GM12873 (cell line): ENCODE measurements around the gene LRRC71.

Experiments used
- CTCF ChIP-seq: IDR thresholded peaks from 2 replicates; pipeline ENCODE4 v1.5.1; 2012; ENCODE audit warnings: low read depth, mild to moderate bottlenecking, moderate library complexity, low read length, control low read depth; ENCODE audit not compliant: insufficient read depth; ENCODE audit errors: missing control alignments

LRRC71 gene

GRCh38 chr1:156920233-156921052 is at the start of gene LRRC71:
LRRC71 (plus strand) TSS chr1:156920632; CDS start chr1:156920804, 172 bp downstream.
- TF ChIP-seq CTCF, result peak; percentile 60

GRCh38 chr1:156873659-156874058 is 46.8 kb upstream of the LRRC71 start:
- no peak for TF ChIP-seq CTCF

GRCh38 chr1:156874142-156874541 is 46.3 kb upstream of the LRRC71 start:
- no peak for TF ChIP-seq CTCF

DNA sequence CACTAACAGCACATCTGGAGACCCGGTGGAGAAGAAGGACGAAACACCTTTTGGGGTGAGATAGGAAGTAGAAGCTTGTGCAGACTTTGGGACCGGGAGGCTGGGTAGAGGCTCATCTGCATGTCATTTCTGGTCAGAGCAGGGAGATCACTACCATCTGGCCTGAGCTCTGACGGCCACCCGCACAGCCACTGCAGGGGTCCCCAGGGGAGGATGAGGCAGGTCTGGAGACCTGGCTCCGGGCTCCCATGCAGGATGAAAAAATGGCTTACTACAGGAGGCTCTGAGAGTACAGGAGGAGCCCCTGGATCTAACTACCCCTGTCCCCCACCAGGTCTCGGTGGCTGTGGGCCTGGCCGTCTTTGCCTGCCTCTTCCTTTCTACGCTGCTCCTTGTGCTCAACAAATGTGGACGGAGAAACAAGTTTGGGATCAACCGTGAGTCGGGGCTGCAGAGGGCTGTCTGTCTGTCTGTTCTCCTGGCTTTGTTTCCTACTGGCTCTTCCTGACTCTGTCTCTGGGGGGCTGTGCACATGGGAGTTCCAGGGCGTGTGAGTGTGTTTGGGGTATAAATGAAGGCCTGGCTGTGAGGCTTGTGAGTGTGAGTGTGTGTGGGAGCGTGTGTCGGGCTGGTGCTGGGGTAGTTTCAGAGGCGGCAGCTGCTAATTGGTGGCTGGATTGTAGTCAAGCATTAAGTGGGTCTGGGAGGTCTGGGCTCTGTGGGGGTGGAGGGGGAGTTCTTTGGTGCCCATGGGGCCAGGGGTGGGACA is 45.7 kb upstream of the LRRC71 start:
- no peak for TF ChIP-seq CTCF

GRCh38 chr1:156875341-156875615 is 45.2 kb upstream of the LRRC71 start:
- no peak for TF ChIP-seq CTCF

GRCh38 chr1:156876281-156876680 is 44.2 kb upstream of the LRRC71 start:
- no peak for TF ChIP-seq CTCF

- TF ChIP-seq CTCF, result no peak
Observed at GRCh38 chr1:156877433-156878170, 42.8 kb upstream of the LRRC71 start.
